ENCODE data around the gene LPIN1.

LPIN1 gene

GRCh38 chr2:11743846-11744553, 2.4 kb upstream of the LPIN1 start:
- in situ Hi-C loops (cut with MboI; ENCODE audit: low pct_unique_long_range_greater_than_20kb, low sequenced_read_pairs, unreplicated experiment): no loop called here
- DNase-seq (ENCODE audit: low spot score): peak; percentile 84
- TF ChIP-seq CTCF (IDR thresholded peaks at IDR 0.05; ENCODE audit: extremely low read depth, insufficient read depth, missing control alignments): no peak

GRCh38 chr2:11744631-11745394, 1.6 kb upstream of the LPIN1 start:
- peak; percentile 42 for TF ChIP-seq CTCF (IDR thresholded peaks at IDR 0.05; ENCODE audit: extremely low read depth, insufficient read depth, missing control alignments)
- no peak for DNase-seq (ENCODE audit: low spot score)
- in situ Hi-C loops (cut with MboI; ENCODE audit: low pct_unique_long_range_greater_than_20kb, low sequenced_read_pairs, unreplicated experiment): no loop called here

GRCh38 chr2:11745613-11746375, 638 bp upstream of the LPIN1 start:
- in situ Hi-C loops (cut with MboI; ENCODE audit: low pct_unique_long_range_greater_than_20kb, low sequenced_read_pairs, unreplicated experiment): no loop called here
- TF ChIP-seq CTCF (IDR thresholded peaks at IDR 0.05; ENCODE audit: extremely low read depth, insufficient read depth, missing control alignments): no peak
- no peak for DNase-seq (ENCODE audit: low spot score)

GRCh38 chr2:11746807-11747459, 501 bp downstream of the LPIN1 start:
- TF ChIP-seq CTCF (IDR thresholded peaks at IDR 0.05; ENCODE audit: extremely low read depth, insufficient read depth, missing control alignments): no peak
- no peak for DNase-seq (ENCODE audit: low spot score)
- in situ Hi-C loops (cut with MboI; ENCODE audit: low pct_unique_long_range_greater_than_20kb, low sequenced_read_pairs, unreplicated experiment): no loop called here

- TF ChIP-seq CTCF (IDR thresholded peaks at IDR 0.05; ENCODE audit: extremely low read depth, insufficient read depth, missing control alignments): no peak
- no peak for DNase-seq (ENCODE audit: low spot score)
- in situ Hi-C loops (cut with MboI; ENCODE audit: low pct_unique_long_range_greater_than_20kb, low sequenced_read_pairs, unreplicated experiment): no loop called here
These were observed 1.8 kb downstream of the LPIN1 start for GRCh38 chr2:11748018-11748860.
